Dedifferentiated amniotic fluid mesenchymal stem cell (primary cell): ENCODE data around the gene HPS4.
"Not testable (repeated sequence)": the region's sequence is repeated elsewhere in the genome, so short reads cannot be mapped to it uniquely, and the experiment has no call there.

Source experiments
- DNase-seq: peaks from one replicate; pipeline ENCODE4 v3.0.0-alpha.2; 2016; ENCODE audit errors: extremely low spot score

HPS4 gene

DNA sequence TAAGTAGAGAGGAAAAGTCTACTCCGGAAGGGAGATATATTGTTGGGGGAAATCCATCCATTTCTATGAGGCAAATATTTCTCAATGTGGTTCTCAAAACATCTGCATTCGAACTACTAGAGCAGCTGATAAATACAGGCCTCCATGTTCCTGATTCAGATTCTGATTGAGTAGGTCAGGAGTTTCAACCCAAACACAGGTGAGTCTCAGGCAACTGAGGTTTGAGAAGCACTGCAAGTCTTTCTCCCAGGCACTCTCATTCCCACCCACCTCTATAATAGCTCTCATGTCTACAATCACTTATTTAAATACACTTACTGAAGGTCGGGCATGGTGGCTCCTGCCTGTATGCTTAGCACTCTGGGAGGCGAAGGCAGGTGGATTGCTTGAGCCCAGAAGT, 69.2 kb downstream of the HPS4 start:
- no peak for DNase-seq

DNA sequence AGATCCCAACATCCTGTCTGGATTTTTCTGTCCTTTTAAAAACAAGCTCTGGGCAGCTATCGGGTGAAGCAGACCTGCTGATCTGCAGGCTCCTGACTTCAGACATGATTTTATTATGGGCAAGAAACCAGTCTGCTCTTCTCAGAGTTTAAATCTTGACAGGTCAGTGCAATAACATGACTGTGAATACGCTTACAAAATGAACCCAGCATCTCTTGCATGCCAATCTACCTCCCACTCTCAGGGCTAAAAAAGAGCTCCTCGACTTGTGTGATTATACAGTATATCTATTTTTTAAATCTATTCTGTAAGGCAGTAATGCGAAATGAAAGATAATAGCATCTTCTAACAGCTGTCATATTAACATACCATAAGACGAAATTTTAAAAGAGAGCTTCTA, 73.2 kb downstream of the HPS4 start:
- DNase-seq: no peak

DNA sequence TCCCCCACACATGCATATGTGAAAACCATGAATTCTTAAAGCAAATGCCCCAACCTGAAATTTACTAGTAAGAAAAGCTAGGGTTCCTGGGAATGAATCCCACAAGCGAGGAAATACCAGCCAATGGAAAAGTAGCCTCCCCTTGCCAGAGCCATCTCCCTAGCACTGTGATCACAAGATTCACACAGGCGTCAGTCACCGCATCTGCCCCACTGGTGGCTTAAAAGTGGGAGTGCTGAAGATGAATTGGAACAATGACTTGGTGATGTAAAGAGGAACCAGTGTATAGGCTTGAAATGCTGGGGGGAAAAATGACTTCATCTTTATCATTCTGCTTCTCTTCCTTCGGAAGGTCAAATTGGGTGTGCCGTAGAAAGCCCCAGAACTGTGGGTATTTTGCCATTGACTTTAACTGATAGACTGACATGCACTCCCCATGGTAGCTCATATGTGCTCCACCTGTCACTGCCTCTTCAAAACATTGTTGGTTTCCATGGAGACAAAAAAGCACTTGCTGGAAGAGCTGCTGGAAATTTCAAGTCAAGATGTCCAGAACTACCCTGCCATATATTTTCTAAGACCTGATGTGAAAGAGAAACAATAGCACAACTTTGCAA, 73.8 kb downstream of the HPS4 start:
- DNase-seq: no peak

DNA sequence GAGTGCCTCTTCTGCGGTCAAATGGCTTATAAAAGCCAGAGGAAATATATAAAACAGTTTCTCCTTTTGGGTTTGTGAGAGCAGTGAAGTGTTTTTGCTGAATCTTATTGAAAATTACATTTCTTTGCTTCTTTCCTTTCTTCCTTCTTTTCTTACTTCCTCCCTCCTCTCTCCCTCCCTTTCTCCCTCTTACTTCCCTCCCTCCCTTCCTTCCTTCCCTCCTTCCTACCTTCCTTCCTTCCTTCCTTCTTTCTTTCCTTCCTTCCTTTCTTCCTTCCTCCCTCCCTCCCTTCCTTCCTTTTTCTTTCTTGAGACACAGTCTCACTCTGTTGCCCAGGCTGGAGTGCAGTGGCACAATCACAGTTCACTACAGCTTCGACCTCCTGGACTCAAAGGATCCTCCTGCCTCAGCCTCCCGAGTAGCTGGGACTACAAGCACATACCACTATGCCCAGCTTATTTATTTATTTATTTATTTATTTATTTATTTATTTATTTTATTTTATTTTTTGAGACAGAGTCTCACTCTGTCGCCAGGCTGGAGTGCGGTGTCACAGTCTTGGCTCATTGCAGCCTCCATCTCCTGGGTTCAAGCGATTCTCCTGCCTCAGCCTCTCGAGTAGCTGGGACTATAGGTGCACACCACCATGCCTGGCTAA, 74.9 kb downstream of the HPS4 start:
- DNase-seq: not testable (repeated sequence)

DNA sequence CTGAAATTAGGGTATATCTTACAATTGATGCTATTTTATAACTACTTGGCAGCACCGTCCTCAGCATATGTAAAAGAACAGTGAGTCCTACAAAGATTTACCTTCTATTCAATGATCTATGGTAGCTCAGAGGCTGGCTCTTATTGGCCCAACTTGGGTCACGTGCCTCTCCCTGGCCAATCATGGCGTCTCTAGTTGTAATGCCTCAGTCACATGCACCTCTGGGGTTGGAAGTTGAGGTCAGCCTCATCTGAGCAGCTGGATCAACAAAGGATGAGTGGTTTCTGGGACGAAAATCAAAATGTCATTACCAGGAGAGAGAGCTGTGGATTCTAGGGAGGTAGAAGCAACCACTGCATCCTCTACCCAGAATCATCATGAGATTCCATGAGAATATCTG, 77.5 kb downstream of the HPS4 start:
- no peak for DNase-seq

DNA sequence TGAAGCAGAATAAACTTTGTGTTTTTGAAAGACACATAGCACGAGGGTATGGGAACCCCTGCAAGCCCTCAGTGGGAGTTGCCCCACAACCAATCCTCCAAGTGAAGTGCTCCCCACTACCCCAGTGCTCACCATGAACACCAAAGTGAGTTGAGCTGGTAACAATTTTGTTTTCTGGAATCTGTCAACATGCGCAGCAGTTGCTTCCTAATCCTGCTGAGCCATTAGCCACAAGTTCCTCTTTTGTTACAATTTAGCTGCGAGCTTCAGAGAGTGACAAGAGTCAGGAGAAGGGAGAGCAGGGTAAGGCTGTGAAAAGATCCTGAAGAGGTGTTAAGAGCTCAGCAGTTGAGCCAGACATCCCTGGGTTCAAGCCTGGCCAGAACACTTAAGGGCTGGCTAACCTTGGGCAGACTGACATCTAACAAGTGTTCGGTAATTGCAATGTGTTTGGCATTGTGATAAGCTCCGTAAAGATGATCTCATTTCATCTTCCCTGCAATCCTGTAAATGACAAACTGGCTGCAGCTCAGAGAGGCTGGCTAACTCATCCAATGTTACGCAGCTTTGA, 78.6 kb downstream of the HPS4 start:
- DNase-seq: no peak

DNA sequence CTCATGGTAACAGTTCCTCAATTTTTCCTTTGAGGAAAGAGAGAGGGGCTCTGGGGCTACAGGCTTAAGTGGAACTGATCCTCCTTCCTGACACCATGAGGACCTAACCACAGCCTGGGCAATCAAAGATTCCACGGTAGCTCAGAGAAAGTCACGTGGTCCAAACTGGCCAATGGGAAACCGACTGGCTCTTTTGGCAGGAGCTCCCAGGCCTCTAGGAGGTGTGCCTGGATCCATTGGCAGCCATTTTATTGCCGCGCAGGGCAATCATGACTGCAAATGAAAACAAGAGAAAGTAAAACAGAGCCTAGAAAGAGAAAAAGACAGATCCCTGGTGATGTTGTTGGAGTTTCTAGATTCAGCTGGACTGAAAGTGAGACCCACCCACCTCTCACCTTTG, 81.9 kb downstream of the HPS4 start:
- DNase-seq: no peak
